ENCODE data around the gene ARTN. TPM values are rescaled to one million over a fixed set of nuclear protein-coding genes. Genes with fewer than 3 reads are reported as not detected.

ARTN gene
- total and polyA plus RNA-seq, 2 experiments from 2014 or later: 6.7 to 35.7 TPM

DNA sequence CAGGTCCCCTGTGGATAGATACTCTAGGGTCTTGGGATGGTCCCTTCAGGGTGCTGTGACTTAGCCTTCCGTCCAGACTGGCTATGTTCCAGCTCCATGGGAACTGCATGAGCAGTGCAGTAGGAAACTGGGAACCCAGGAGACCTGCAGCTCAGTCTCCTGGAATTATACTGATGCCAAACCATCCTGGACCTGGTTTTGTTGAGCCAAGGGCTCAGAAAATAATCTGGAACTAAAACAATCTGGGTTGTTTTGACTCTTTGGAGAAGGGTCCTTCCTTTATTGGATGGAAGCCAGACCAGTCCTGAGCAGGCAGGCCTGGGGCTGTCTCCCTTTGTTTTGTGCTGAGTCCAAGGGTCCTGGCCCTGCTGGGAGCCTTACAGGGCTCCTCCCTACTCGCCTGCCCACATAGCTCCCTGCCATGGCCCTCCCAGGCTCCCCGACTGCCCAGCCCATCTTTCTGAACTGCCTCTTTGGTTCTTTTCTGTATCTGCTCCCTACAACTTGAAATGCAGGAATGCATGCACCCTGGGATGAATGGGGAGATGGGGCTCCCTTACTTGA, 14.4 kb downstream of the ARTN start:
- TF ChIP-seq, protein P1, sequence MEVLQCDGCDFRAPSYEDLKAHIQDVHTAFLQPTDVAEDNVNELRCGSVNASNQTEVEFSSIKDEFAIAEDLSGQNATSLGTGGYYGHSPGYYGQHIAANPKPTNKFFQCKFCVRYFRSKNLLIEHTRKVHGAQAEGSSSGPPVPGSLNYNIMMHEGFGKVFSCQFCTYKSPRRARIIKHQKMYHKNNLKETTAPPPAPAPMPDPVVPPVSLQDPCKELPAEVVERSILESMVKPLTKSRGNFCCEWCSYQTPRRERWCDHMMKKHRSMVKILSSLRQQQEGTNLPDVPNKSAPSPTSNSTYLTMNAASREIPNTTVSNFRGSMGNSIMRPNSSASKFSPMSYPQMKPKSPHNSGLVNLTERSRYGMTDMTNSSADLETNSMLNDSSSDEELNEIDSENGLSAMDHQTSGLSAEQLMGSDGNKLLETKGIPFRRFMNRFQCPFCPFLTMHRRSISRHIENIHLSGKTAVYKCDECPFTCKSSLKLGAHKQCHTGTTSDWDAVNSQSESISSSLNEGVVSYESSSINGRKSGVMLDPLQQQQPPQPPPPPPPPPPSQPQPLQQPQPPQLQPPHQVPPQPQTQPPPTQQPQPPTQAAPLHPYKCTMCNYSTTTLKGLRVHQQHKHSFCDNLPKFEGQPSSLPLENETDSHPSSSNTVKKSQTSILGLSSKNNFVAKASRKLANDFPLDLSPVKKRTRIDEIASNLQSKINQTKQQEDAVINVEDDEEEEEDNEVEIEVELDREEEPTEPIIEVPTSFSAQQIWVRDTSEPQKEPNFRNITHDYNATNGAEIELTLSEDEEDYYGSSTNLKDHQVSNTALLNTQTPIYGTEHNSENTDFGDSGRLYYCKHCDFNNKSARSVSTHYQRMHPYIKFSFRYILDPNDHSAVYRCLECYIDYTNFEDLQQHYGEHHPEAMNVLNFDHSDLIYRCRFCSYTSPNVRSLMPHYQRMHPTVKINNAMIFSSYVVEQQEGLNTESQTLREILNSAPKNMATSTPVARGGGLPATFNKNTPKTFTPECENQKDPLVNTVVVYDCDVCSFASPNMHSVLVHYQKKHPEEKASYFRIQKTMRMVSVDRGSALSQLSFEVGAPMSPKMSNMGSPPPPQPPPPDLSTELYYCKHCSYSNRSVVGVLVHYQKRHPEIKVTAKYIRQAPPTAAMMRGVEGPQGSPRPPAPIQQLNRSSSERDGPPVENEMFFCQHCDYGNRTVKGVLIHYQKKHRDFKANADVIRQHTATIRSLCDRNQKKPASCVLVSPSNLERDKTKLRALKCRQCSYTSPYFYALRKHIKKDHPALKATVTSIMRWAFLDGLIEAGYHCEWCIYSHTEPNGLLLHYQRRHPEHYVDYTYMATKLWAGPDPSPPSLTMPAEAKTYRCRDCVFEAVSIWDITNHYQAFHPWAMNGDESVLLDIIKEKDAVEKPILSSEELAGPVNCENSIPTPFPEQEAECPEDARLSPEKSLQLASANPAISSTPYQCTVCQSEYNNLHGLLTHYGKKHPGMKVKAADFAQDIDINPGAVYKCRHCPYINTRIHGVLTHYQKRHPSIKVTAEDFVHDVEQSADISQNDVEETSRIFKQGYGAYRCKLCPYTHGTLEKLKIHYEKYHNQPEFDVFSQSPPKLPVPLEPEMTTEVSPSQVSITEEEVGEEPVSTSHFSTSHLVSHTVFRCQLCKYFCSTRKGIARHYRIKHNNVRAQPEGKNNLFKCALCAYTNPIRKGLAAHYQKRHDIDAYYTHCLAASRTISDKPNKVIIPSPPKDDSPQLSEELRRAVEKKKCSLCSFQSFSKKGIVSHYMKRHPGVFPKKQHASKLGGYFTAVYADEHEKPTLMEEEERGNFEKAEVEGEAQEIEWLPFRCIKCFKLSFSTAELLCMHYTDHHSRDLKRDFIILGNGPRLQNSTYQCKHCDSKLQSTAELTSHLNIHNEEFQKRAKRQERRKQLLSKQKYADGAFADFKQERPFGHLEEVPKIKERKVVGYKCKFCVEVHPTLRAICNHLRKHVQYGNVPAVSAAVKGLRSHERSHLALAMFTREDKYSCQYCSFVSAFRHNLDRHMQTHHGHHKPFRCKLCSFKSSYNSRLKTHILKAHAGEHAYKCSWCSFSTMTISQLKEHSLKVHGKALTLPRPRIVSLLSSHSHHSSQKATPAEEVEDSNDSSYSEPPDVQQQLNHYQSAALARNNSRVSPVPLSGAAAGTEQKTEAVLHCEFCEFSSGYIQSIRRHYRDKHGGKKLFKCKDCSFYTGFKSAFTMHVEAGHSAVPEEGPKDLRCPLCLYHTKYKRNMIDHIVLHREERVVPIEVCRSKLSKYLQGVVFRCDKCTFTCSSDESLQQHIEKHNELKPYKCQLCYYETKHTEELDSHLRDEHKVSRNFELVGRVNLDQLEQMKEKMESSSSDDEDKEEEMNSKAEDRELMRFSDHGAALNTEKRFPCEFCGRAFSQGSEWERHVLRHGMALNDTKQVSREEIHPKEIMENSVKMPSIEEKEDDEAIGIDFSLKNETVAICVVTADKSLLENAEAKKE (CRISPR knock-in tag; IDR thresholded peaks at IDR 0.05): no peak
- TF ChIP-seq CREB1 (CRISPR knock-in tag; IDR thresholded peaks at IDR 0.05; ENCODE audit: low read depth) (no peak), STAT1 (IDR thresholded peaks at IDR 0.05; ENCODE audit: unreplicated experiment) (no peak), EZH2 (IDR thresholded peaks at IDR 0.05; ENCODE audit: low read depth, unreplicated experiment) (no peak), POLR2AphosphoS5 (IDR thresholded peaks at IDR 0.05; ENCODE audit: low read depth) (no peak), JUNB (IDR thresholded peaks at IDR 0.05; ENCODE audit: unreplicated experiment) (no peak), ZNF331 (CRISPR knock-in tag; IDR thresholded peaks at IDR 0.05; ENCODE audit: low read depth) (no peak), ZNF114 (CRISPR knock-in tag; IDR thresholded peaks at IDR 0.05) (no peak), NANOG (IDR thresholded peaks at IDR 0.05; ENCODE audit: borderline replicate concordance) (no peak), EZH2phosphoT487 (IDR thresholded peaks at IDR 0.05; ENCODE audit: unreplicated experiment) (no peak)
- TF ChIP-seq, protein P2, sequence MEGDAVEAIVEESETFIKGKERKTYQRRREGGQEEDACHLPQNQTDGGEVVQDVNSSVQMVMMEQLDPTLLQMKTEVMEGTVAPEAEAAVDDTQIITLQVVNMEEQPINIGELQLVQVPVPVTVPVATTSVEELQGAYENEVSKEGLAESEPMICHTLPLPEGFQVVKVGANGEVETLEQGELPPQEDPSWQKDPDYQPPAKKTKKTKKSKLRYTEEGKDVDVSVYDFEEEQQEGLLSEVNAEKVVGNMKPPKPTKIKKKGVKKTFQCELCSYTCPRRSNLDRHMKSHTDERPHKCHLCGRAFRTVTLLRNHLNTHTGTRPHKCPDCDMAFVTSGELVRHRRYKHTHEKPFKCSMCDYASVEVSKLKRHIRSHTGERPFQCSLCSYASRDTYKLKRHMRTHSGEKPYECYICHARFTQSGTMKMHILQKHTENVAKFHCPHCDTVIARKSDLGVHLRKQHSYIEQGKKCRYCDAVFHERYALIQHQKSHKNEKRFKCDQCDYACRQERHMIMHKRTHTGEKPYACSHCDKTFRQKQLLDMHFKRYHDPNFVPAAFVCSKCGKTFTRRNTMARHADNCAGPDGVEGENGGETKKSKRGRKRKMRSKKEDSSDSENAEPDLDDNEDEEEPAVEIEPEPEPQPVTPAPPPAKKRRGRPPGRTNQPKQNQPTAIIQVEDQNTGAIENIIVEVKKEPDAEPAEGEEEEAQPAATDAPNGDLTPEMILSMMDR (conservative IDR thresholded peaks at IDR 0.05; ENCODE audit: low read depth in 2 of 2): no peak
- TF ChIP-seq, protein P3, sequence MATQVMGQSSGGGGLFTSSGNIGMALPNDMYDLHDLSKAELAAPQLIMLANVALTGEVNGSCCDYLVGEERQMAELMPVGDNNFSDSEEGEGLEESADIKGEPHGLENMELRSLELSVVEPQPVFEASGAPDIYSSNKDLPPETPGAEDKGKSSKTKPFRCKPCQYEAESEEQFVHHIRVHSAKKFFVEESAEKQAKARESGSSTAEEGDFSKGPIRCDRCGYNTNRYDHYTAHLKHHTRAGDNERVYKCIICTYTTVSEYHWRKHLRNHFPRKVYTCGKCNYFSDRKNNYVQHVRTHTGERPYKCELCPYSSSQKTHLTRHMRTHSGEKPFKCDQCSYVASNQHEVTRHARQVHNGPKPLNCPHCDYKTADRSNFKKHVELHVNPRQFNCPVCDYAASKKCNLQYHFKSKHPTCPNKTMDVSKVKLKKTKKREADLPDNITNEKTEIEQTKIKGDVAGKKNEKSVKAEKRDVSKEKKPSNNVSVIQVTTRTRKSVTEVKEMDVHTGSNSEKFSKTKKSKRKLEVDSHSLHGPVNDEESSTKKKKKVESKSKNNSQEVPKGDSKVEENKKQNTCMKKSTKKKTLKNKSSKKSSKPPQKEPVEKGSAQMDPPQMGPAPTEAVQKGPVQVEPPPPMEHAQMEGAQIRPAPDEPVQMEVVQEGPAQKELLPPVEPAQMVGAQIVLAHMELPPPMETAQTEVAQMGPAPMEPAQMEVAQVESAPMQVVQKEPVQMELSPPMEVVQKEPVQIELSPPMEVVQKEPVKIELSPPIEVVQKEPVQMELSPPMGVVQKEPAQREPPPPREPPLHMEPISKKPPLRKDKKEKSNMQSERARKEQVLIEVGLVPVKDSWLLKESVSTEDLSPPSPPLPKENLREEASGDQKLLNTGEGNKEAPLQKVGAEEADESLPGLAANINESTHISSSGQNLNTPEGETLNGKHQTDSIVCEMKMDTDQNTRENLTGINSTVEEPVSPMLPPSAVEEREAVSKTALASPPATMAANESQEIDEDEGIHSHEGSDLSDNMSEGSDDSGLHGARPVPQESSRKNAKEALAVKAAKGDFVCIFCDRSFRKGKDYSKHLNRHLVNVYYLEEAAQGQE (IDR thresholded peaks at IDR 0.05; ENCODE audit: unreplicated experiment): no peak
- TF ChIP-seq, protein P4, sequence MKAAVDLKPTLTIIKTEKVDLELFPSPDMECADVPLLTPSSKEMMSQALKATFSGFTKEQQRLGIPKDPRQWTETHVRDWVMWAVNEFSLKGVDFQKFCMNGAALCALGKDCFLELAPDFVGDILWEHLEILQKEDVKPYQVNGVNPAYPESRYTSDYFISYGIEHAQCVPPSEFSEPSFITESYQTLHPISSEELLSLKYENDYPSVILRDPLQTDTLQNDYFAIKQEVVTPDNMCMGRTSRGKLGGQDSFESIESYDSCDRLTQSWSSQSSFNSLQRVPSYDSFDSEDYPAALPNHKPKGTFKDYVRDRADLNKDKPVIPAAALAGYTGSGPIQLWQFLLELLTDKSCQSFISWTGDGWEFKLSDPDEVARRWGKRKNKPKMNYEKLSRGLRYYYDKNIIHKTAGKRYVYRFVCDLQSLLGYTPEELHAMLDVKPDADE (IDR thresholded peaks at IDR 0.05): no peak
- Mint-ChIP-seq H3K9me3 (no peaks in the 10 kb centered on the region), H3K27me3 (ENCODE audit: insufficient read depth, low read depth, poor library complexity) (peaks cover 7% of the 10 kb centered on the region), H3K4me3 (peak overlapping the region; percentile 88), H3K27ac (no peak overlapping the region; the same call in 1 of the 2 replicates), H3K36me3 (ENCODE audit: low read depth) (no peaks in the 10 kb centered on the region; the same call in 2 of the 3 replicates), H3K4me1 (peaks cover 26% of the 10 kb centered on the region)
- Histone ChIP-seq H3K27ac (ENCODE audit: low read depth) (no peak overlapping the region), H3K9me2 (ENCODE audit: insufficient read depth) (no peaks in the 10 kb centered on the region), H3K4me3 (peak overlapping the region; percentile 88; the same call in 1 of the 2 replicates), H3K4me2 (peak overlapping the region; percentile 97), H3K79me2 (replicated peaks; ENCODE audit: insufficient read depth) (no peaks in the 10 kb centered on the region; the same call in 1 of the 2 replicates), H2AFZ (no peak overlapping the region), H4K20me1 (replicated peaks; ENCODE audit: insufficient read depth) (no peaks in the 10 kb centered on the region; the same call in 1 of the 2 replicates), H3K36me3 (ENCODE audit: insufficient read depth) (no peaks in the 10 kb centered on the region), H3K27me3 (ENCODE audit: insufficient read depth) (no peaks in the 10 kb centered on the region), H3F3A (replicated peaks; ENCODE audit: low read depth) (0 out of 2 replicates have a peak, but pooled peaks cover 7% of the 10 kb centered on the region), H3K4me1 (ENCODE audit: insufficient read depth) (peaks cover 9% of the 10 kb centered on the region)
- no peak for DNase-seq (ENCODE audit: low spot score)
- ATAC-seq: no peak

Data from GM23338 (cell line).